Stimulated activated CD4-positive, alpha-beta T cell treated with anti-CD3 and anti-CD28 coated beads, Interleukin-2, amount 100 ng/mL, for 48 hours (primary cell): ENCODE data around the gene ITGB5.
"Not testable (repeated sequence)": the region's sequence is repeated elsewhere in the genome, so short reads cannot be mapped to it uniquely, and the experiment has no call there.

Source experiments
- DNase-seq, 2 donors: peaks; one replicate each; pipeline ENCODE4 v3.0.0-alpha.2; 2020

ITGB5 gene

DNA sequence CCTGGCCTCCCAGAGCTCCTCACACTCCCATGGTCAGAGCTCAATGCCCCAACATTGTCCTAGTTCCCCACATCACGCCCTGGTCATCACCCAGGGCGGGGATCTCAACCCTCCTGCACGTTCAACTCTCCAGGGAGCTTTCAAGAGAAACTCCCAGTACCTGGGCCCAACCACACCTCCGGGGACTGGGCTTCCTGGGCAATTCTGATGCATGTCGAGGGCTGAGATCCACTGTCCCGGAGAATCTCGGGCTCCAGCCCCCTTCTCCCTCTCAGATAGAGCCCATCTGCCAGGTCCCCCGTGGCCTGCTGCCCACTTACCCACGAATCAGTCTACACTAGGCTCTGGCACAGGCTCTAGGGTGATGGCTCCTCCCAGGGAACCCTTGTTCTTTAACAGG, 117.7 kb downstream of the ITGB5 start:
- no peak for DNase-seq

DNA sequence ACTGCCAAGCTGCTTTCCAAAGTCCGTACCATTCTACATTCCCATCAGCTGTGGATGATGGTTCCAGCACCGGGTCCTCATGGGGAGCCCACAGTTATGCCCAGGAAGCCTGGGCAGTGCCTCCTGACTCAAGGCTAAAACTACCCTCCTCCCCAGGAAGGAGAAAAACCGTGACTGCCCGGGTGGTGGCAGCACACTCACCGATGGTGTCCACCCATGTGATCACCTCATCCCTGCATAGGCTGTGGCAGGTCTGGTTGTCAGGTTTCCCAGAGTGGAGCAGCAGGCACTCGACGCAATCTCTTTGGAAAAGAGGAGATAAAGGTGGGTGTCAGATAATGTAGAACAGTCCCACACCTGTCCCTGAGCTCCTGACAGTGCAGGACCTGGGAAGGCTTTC, 118.4 kb downstream of the ITGB5 start:
- DNase-seq = peak in 1 of 2 donors; percentile 6

DNA sequence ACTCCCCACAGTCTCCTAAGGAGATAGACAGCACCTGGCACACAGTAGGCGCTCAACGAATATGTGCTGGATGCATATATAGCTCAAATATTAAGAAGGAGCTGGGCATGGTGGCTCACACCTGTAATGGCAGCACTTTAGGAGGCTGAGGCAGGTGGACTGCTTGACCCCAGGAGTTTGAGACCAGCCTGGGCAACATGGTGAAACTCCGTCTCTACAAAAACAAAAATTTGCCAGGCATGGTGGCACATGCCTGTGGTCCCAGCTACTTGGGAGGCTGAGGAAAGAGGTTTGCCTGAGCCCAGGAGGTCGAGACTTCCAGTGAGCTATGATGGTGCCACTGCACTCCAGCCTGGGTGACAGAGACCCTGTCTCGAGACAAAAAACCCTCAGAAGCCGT, 119.5 kb downstream of the ITGB5 start:
- DNase-seq = no peak

DNA sequence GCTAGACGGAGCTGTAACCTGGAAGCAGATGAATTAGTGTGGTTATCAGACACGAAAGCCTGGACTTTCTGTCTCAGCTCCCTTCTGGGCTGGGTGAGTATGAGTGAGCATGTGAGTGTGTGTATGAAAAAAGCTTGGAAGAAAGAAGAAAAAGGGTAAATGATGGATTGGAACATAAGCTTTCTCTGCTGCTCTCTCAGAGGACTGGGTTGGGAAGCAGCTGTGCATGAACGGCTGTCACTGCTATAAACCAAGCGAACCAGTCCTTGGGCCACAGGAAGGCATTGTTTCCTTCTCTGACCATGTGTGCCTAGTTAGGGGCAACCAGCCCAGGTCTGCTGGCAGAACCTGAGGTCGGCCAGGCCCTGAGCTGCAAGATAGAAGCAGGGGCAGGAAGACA, 119.9 kb downstream of the ITGB5 start:
- no peak for DNase-seq

DNA sequence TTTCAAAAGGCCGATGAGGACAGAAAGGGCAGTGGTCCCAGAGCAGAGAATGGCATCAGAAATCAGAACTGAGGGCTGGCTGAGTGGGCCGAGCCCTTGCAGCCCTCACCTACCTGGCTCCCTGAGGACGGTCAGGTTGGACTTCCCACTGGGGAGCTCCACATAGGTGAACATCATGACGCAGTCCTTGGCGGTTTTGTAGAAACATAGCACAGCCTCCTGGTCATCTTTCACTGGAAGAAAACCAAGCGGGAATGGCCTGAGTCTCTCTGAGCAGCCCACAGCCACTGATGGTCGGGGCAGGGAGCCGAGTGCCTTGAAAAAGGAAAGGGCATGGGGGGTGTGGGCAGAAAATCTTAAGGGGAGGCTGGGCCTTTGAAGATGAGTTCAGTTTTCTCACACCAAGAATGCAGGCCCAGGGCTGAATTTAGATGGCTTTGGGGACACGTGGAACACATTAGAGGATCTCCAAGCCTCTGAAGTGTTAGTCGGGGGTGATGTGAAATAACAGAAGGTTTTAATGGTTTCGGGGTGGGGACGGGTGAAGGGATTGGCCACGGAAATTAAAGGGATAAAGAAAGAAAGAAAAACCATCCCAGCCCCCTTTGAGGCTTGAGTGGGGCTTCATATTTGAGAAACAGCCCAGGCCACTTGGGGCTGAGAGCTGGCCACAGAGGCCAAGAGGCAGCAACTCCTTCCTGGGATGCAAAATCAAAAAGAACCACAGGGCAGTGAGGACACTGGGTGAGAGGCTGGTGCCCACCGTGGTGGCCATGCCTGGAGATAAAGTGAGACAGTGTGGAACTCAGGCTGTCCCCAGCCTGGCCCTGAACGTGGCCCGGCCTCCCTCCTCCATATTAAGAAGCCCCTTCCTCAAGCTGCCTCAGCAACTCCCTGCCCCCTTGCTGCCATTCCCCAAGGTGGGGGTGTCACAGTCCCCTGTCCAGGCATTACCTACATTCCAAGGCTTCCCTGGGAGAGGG, 120.8 kb downstream of the ITGB5 start:
- no peak for DNase-seq

DNA sequence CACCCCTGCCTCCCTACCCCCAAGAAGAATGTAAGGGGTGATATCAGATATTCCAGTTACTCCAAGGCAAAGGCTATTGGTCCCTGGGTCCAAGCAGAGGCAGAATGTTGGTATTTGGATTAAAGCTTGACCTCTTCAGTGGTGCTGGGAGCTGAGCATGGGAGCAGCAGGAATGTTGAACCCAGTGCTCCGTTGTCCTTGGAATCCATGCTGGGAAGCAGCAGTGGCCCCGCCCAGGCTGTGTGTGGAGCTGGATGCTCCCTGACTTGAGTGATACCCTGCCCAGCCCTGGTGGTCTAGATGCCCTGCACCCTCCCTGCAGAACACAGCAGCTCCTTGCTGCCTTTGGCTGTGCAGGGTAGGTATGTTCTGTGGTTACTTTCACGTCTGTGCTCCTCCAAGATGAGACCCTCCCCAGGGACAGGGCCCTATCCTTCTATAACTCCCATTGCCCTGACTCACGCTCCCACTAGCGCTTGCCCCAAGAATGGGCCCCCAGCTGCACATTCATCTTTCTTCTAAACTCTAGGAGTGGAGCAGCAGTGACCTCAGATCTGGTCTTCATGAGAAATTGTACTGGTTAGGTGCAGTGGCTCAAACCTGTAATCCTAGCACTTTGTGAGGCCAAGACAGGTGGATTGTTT, 121.8 kb downstream of the ITGB5 start:
- no peak for DNase-seq

DNA sequence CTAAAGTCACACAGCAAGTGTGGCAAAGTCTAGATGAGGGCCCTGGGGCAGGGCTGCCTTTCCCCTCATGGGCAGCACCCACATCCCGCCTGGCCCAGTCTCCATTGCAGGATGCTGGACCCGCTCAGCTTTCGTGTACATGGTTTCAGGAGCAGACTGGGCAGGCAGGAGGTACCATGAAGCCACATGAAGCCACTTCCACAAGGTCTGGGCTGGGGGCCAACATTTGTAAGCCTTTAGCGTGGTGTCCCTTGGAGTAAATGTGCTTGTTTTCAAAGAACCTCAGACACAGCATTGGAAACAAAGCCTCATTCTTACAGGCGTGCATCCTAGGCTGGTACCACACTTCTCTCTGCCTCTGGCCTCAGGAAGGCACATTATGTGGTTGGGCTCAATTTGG, 122.4 kb downstream of the ITGB5 start:
- DNase-seq = no peak

DNA sequence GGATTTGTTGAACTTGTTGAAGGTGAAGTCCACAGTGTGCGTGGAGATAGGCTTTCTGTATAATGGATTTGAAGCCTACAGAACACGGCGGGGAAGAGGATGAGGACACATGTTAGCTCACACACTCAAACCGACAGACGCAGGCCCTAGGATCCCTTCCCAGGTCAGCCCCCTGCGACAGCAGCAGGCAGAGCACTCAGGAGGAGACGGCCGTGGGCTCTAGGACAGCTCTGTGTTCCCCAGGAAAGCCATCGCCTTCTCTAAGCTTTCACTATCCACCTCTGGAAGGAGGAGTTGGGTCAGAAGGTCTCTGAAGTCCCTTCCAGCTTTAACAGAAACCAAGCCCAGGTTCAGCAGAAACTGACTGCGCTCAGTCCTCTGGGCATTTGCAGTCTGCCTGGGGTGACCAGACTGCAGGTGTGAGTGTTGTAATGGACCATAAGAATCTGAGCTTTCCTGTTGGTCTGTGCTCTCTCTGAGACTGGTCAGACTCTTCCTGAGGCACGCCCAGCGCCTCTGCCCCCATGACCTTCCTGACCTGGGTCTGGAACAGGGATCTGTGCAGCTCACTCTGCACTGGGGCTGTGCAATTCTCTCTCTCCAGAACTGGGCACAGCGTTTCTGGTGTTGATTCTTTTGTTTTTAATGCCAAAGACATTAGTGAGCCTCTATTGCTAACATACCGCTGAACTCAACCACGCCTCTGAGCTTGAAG, 123.4 kb downstream of the ITGB5 start:
- no peak for DNase-seq

DNA sequence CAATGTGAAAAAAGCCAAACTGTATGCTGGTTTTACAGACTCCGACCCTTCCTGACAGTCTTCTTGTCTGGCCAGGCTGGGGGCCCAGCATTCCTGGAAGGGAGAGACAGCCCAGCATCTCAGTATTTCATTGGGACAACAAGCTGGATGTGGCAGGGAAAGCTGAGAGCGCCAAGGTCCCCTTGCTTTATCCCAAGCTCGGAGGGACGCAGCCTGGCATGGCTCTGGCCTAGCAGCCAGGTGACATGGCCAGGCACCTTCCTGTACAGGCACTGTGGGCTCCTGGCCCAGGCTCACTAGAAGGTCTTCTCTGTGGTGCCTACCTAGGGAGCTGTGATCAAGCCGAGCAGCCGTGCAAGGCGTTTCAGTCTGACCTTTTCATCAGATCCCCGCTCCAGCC, 124.0 kb downstream of the ITGB5 start:
- DNase-seq = no peak

DNA sequence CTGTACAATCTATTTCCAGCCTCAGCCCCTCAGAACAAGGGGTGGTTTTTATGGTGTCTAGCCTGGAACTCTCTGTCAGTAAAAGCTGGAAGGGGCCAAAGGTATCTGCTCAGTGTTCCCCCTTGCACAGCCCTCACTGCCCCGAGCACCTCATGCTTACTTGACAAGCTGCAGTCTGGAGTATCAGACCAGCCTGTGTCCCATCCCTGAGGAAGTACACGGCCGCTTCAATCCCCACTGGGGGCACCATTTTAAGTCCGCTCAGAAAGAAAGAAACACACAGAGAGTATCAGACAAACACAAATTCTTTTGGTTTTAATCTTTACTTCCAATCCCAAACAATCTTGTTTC, 124.5 kb downstream of the ITGB5 start:
- DNase-seq = no peak

DNA sequence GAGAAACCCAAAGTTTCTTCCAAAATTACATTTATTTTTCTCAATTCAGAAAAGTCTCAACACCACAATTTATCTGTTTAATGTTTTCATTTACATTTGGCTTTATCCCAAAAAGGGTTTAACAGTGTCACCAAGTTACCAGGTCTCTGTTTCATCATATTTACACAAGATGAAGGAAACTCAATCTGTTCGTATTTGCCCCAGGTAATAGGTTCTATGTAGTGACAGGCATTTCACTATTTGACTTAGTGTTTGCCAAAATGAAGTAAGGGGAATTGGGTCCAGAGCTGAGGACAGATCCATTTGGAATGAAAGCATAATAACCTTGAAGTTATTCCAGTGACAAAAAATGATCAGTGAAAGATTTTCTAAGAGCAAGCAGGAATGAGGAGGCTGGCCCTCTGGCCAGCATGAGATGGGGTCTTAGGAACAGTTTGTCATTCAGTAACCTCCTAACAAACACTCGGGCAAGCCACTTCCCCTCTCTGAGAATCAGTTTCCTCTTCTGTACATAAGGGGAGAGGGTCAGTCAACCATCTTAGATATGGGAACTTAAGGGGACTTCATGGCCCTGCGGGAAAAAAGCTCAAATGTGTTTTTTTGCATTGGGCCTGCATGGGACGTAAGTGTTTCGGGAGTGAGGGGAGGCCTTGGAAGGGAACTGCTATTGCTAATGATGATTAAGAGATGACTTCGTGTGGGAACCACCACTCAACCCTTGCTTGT, 125.1 kb downstream of the ITGB5 start:
- DNase-seq = no peak

DNA sequence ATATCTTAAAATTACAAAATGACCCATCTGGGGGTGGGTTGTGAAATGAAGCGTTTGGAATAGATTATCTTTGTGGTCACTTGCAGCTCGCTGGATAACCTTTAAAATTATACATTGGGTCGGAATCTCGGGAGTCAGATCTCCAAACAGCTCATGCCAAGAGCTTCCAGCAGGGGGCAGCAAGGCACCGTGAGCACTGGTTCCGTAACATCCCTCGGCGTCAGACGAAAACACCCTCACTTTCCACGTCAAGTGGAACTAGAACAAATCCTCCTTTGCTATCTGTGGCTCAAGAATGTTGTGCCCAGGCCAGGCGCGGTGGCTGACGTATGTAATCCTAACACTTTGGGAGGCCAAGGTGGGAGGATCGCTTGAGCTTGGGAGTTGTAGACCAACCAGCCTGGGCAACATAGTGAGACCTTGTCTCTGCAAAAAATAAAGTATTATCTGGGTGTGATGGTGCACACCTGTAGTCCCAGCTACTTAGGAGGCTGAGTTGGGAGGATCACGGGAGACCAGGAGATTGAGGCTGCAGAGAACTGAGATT, 125.8 kb downstream of the ITGB5 start:
- peak; percentile 77 for DNase-seq

DNA sequence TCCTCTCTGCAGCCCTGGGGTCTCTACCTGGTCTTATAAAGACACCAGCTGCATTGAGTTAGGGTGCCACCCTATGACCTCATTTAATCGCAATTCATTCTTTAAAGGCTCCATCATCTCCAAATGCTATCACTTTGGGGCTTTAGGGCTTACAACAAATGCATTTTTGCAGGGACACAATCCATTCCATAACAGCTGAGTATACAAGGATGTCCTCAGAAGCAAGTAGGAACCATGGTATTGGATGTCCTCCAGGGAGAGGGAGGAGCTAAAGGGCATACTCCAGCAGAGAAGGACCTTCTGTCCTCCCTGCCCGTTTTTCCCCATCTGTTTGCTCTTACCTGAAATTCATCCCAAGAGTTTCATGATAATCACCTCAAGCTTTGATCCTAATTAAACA, 126.6 kb downstream of the ITGB5 start:
- DNase-seq = no peak

DNA sequence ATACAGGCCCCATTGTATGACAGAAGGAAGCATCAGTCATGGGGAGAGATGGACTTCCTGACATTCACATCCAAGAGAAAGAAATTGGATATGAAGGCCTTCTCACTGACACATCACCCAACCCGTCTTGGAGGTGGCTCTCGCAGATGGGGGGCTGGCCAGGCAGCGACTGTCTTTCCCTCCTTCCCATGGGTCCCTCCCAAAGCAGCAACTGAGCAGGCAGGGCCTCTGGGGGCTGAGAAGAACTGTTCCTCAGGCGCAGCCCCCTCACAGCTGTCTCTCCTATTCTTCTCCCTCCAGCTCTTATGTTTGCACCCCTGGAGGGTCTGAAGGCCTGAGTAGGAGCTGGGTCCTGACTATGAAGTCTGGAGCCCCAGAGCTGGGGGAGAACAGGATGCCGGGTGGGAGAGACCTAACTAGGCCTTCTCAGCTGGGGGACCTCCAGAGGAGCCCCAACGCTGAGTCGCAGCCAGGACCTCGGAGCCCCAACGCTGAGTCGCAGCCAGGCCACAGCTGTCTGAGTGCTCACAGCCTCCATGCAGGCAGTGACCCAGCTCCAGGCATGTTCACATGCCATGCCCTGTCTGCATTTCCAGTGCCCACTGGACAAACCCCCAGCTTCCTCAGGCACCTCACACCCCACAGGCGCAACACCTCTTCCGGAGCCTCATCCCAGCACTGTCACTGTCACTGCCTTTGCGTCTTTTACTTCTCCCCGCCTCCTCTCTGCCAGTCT, 127.3 kb downstream of the ITGB5 start:
- DNase-seq = no peak

DNA sequence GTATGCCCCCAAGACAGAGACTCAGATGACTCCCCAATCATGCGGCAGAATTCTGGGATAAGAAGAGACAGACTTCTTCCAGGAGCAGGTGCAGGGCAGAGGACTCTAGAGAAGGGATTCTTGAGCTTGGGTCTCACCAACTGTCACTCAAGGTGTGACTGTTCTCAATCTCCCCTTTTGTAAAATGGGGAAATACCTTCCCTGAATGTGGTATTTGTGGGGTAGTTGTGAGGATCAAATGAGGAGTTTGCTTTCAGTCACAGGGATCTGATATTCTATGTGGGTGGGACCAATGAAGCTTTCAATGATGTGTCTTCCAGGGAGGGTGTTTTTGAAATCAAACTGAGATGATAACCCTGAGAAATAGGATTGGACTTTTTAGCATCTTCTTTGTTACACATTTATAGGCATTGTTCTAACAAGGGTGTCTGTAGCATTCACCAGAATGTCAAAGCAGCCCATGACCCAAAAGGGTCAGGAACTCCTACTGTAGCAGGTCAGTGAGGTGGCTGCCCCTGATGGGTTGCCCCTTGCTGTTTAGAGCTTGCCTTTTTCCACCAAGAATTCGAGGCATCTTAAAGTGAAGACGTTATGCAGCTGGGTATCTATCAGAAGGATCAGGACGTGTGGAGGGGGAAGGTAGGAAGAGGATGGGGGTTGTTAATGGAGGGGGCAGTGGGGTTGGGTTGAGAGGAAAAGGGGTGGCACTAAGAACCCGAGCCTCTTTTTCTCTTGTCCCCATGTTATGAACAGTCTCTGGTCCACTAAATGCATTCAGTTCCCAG, 128.1 kb downstream of the ITGB5 start:
- no peak for DNase-seq

DNA sequence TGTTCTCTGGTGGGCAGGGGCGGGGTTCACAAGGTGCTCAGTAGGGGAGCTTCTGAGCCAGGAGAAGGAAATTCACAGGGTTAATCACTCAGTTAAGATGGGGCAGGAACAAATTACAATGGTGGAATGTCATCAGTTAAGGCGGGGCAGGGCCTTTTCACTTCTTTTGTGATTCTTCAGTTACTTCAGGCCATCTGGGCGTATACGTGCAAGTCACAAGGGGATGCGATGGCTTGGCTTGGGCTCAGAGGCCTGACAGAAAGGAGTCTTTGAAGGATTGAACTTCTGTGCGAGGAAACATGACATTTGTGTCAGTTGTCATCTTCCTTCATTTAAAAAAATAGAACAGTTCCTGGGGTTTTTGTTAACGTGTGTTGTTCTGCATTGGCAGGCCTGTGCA, 129.2 kb downstream of the ITGB5 start:
- DNase-seq = not testable (repeated sequence)

DNA sequence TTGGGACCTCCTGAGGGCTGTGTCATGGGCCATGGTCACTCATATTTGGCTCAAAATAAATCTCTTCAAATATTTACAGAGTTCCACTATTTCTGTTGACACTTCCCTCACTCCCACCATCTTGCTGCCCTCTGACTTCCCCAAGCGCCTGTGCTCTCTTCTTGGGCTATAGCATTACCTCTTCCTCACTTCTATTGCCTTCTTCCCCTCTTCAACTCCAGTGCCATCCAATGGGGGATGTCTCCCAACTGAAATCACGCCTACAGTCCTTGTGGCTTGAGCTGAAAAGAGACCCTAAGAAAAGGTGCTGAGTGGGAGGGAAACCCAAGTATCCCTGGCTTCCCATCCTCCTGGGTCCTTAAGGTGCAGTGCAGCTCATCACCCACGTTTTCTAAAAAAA, 135.1 kb downstream of the ITGB5 start:
- DNase-seq = no peak

DNA sequence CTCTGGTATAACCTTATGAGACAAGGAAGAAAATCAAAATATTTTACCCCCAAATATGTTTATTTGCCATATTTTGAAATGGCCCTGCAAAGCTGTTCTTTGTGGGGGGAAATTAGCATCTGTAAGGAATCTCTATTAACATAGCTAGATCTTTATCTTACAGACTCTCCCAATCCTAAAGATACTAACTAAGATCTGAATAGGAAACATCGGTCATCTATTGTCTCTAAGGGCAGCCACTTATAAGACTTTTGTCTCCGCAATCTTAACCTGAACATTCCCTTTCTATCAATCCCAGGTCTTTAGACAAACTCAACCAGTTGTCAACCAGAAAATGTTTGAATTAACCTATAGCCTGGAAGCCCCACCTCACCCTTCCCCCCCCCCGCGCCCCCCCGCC, 135.7 kb downstream of the ITGB5 start:
- no peak for DNase-seq

DNA sequence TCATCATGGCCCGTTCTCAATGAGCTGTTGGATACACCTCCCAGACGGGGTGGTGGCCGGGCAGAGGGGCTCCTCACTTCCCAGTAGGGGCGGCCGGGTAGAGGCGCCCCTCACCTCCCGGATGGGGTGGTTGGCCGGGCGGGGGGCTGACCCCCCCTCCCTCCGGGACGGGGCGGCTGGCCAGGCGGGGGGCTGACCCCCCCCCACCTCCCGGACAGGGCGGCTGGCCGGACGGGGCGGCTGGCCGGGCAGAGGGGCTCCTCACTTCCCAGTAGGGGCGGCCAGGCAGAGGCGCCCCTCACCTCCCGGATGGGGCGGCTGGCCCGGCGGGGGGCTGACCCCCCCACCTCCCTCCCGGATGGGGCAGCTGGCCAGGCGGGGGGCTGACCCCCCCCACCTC, 137.3 kb downstream of the ITGB5 start:
- DNase-seq = not testable (repeated sequence)

DNA sequence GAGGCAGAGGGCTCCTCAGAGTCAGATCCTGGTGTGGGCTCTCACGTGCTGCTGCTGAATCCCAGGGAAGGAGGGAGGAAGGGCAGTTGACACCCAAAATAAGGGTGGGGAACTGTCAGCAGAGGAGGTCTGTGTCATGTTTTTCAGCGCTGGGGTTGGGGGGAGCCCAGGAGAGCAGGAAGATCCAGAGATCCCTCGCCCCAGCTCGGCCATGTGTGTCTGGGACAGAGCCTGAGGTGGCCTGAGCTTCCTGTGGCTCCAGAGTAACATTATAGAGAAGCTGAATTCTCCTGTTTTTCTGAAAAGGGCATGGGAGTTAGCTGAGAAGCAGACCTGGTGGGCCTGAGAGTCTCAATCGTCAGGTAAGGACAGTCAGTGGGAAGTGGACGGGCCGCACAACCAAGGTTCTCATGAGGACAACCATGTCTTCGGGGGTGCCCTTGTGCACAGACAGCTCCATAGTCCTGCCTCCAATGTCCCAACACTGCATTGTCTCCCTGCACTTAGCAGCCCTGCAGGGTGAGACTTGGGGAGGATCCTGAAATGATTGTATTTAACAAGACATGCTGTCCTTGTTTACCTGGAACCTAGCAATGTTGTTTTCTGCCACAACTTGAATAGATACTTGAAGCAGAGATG, 138.5 kb downstream of the ITGB5 start:
- DNase-seq = no peak
